ENCODE data around the gene EPHA2. TPM values are rescaled to one million over a fixed set of nuclear protein-coding genes. Genes with fewer than 3 reads are reported as not detected.

The EPHA2 gene
- total RNA-seq, 1 donor from 2014 or later, result 71.1 TPM

DNA sequence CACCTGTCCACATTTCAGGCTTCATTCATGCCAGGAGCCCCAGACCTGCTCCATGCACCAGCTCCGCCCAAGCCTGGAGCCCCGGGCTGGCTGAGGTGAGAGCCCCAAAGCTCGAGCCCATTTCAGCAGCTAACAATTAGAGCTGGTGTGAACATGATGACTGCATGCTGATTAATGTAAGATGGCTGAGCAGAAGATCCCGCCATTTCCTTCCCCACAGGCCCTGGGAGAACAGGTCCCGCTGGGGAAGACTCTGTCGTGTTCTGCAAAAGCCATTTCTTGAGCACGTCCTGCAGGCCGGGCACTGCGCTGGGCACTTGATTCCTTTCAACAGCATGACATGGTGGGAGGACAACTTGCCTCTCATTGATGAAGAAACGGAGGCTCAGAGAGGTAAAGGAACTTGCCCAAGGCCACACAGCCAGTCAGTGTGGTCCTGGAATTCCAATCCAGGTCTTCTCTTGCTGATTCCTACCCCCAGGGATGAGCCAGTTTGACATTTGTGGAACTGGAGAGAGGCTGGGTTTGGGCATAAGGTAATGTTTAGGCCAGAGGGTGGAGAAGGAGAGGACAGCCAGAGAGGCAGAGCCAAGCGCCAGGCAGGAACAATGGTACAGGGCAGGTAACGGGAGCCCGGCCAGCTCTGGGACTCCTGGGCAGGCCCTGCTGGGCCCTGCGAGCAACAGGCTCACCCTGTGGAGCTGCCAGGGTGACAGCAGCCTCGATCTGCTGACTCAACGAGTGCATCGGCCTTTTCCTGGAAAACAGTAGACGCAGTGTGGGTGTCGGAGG, 28.1 kb upstream of the EPHA2 start:
- no peak for DNase-seq (ENCODE audit: low read depth in 2 of 2)

DNA sequence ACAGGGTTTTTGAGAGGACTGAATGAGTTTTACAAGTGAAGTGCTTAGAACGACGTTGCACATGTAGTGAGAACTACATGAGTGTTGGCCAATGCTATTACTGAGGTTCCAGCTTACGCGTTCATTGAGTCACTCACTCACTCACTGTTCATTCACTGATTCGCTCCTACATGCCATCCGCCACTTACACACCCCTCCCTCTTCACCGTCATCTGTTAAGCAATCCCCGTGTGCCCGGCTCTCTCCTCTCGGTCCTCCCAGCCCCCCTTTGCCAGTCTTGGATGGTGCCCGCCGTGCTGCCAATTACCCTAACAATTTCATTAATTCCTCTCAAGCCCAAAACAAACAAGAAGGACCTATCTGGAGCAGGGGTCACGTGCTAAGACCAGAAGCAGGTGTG, 27.3 kb upstream of the EPHA2 start:
- DNase-seq (ENCODE audit: low read depth in 2 of 2), result peak in 1 of 2 donors; percentile 41

DNA sequence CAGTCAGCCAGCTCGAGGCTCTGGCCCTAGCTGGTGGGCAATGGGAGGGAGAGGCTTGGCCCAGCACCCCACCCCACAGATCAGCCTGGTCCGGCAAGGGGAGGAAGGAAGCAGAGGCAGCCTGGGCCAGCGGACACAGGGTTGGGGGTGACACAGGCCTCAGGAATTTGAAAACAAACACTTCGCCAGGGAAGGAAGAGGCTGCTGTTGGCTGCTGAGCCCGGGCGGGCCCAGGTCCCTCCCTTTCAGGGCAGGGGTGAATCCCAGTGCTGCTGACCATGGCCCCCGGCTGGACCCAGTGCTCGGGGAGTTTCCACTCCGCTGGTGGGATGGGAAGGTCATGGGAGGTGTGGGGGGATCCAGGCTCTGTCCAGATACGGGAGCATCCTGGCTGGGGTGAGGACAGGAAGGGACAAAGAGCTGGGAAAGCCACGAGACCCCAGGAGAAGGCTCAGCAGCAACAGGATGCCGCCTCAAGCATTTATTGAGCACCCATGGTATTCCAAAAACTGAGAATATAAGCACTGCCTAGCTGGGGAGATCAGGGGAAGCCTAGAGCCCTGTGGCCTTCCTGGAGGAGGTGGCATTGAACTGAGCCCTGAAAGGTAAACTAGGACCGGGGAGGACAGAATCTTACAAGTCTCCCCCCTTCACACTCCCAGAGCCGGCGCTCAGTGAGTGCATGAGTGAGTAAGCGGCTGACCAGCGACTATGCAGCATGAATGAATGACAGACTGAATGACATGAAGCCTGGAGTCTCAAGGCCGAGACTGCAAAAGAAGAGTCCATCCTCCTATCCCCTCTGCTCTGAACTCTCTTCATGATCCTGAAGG, 26.2 kb upstream of the EPHA2 start:
- DNase-seq (ENCODE audit: low read depth in 2 of 2), result peak; percentile 79 to 96

DNA sequence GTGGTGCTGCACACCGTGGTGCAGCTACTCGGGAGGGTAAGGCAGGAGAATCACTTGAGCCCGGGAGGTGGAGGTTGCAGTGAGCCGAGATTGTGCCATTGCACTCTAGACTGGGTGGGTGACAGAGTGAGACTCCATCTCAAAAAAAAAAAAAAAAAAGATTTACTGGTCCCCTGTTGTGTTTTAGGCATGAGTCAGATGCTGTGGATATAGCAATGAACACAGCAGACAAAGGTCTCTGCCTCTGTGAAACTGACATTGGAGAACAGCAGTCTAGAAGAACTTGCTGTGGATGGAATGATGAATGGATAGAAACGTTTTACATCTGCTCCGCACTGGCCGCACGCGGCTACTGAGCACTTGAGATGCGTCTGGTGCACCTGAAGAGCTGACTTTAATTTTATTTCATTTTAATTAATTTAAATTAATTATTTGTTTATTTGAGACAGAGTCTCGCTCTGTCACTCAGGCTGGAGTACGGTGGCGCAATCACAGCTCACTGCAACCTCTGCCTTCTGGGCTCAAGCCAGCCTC, 24.5 kb upstream of the EPHA2 start:
- DNase-seq (ENCODE audit: low read depth in 2 of 2), result no peak

DNA sequence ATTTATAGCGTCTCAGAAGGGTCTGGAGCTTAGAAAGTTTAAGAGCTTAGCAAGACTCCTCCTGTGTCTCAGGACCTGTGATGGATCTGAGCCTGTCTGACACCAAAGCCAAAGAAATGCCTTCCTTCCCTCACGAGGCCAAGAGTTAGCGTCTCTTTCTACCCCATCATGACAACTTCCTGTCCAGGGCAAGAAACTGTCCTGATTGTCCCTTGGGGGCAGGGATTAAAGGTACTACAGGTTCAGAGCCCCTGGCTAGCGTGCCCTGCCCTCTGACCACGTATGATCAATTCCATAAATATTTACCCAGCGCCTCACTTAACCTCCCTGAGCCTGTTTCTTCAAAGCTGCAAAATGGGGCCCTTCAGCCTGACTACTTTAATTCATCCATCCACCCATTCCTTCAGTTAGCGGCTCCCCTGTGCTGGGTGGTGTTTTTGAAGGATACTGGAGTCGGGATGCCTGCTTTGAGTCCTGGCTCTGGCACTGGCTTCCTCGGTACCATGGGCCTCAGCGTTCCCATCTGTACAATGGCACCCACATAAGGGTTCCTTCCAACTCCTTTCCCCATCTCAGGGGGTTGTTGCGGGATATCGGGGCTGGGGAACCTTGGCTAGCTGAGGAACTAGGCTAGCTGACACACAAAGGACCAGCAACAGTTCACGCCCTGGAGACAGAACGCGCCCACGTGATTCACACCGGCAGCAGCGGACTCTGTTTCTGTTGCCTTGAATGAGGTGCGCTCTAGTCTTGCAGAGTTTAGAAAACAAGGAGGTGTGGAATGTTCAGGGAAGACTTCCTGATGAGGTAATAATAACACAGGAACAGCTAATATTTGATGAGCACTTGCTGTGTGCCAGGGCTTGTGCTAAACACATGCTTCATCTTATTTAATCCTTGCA, 23.0 kb upstream of the EPHA2 start:
- DNase-seq (ENCODE audit: low read depth in 2 of 2), result no peak

DNA sequence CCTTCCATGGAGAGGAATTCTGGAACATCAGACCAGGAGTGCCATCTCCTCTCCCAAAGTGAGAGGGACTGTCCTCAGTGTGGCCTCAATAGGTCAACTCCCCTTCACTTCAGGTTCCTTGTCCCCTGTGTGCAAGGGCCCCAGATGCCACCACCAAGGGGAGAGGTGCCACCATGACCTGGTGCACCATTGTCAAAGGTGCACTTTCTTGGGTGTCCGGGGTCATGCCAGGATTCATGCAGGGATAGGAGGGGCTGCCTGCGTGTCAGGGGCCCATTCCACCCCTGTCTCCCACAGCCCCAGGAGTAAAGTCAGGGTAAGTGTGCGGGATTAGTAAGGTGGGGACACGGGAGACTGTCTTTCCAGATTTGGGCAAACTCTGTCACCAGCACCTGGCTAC, 21.4 kb upstream of the EPHA2 start:
- DNase-seq (ENCODE audit: low read depth in 2 of 2), result no peak

DNA sequence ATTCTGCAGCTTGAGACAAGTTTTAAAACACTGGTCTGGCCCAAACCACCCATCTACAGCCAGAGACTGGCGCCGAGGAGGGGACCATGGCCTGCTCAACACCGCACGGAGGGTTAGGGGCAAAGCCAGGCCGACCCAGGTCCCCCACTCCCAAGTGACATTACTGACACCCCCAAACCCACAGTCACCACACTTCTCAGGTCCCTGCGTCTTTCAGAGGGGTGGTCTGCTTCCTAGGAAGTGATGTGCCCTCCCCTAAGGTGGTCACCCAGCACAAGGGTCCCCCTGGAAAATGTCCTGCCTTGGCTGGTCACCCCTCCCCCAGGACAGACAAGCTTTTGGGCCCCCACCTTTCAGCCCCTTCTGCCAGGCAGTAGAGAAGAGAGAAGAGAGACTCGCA, 20.8 kb upstream of the EPHA2 start:
- no peak for DNase-seq (ENCODE audit: low read depth in 2 of 2)

DNA sequence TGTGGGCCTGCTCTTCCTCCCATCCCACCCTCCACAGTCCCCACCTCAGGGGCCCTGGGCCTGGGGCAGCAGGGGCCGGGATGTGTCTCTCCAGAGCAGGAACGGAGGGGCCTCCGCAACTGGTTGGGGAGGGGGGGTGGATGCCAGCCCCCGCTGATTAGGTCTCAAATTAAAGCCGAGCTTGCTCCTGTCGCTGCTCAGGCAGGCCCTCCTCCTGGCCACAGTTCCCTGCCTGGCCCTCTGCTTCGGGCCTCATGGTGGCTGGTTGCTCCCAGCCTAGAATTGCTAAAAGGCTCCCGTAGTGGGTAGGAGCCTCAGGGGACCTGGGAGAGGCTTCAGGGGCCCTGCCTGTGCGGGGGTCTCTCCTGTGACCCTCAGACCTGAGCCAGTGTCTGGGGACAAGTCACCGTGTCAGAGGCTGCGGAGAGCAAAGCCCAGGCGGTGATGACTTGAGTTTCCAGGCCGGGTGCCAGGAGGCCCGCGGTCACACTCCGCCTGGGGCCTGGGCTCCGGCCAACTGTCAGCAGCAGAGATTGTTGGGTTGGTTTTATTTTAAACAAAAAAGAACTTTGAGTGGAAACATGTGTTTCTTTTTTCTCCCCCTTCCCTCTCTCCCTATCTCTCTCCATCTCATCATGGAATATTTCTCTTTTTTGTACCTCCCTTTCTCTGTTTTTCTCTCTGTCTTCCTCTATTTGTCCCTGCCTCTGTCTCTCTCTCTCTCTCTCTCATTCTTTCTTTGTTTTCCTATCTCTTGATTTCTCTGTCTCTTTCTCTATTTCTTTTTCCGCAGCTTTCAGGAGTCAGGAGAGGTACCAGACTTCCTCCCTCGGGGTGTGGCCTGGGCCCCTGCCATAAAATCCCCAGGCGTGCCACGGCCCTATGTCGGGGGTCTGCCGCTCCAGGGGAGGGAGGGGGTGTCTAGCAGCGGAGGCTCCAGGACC, 20.0 kb upstream of the EPHA2 start:
- DNase-seq (ENCODE audit: low read depth in 2 of 2), result peak; percentile 78 to 87

DNA sequence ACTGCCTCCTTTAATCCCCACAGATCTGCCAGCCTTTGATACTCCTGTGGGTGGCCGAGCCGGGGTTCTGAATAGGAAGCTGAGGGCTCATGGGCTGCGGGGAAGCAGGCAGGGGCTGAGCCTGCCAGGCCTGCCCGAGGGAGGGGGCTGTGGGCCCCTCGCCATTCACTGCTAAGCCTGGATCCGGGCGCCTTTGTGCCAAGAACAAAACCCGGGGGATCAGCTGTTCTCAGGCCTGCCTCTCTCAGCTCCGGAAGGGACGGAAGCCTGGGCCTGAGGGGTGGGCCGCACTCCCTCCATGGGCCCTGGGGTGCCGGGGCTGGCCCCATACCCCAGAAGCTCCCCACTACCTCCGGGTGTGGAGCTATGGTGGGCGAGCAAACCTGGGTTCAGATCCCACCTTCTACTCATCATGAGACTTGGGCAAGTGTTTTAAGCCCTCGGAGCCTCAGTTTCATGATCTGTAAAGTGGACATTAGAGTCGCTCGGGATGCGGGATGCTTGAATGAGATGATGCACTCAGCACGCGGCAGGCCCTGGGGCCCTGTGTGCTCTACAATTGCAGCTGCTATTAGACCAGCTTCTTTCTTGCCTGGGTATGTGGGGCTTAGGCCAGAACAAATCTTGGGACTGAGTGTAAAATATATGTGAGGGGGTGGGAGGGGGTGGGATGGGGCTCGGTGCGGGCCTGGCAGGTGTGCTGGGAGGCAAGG, 19.2 kb upstream of the EPHA2 start:
- no peak for DNase-seq (ENCODE audit: low read depth in 2 of 2)

DNA sequence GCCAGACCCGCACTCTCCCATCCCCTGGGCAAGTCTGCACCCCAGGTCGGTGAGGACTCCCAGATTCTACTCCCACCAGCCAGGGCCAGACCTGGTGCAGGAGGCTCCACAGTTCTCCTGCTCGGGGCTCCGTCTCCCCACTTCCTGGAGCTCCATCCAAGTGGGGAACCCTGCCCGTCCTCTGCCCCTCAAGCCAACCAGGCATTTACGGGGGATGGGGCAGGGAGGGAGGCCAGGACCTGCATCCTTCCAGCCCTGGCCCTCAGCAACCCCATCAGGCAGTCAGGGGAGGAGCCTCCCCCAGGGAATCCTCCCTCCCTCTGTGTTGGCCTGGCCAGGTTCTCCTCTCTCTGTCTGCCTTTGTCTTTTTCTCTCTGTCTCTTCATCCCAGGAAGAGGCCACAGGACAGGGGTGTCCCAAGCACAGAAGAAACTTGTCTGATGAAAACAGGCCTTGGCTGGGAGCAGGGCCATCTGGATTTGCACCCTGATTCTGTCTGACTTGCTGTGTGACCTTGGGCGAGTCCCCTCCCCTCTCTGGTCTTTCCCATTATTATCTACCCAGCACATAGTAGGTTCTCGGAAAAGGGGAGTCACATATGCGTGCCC, 18.5 kb upstream of the EPHA2 start:
- DNase-seq (ENCODE audit: low read depth in 2 of 2), result no peak

DNA sequence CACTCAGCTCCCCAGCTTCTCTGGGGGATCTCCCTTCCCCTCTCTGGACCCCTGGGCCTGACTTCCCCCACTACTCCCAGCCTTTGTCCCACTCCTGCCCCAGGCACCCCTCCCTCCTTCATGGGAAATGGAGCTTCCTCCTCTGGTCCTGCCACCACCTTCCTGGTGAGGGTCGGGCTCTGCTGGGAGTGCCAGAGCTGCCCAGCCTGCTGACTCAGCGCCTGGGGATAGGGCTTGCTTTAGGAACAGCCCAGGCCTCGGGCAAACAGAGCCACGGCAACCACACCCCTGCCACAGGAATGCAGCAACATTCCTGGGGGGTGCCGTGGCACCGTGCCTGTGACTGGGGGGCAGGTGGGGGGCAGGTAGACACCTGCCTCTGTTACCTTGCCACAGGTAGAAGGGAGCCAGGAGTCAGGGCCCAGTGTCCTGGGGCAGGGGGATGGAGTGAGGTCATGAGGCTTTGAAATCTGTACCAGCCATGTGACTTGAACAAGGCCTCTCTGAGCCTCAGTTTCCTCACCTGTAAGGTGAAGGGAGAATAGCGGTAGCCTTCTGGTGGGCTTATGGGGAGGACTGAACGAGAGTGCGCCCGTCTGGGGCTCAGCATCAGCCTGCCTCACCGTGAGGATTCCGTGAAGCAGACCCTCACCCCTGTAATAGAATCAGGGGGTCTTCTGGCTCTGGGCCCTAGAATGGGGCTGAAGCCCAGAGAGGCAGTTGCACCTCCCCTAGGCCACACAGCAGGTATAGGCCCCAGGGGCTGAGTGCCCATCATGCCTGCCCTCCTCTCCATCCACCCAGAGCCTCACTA, 17.8 kb upstream of the EPHA2 start:
- peak in 1 of 2 donors; percentile 57 for DNase-seq (ENCODE audit: low read depth in 2 of 2)

DNA sequence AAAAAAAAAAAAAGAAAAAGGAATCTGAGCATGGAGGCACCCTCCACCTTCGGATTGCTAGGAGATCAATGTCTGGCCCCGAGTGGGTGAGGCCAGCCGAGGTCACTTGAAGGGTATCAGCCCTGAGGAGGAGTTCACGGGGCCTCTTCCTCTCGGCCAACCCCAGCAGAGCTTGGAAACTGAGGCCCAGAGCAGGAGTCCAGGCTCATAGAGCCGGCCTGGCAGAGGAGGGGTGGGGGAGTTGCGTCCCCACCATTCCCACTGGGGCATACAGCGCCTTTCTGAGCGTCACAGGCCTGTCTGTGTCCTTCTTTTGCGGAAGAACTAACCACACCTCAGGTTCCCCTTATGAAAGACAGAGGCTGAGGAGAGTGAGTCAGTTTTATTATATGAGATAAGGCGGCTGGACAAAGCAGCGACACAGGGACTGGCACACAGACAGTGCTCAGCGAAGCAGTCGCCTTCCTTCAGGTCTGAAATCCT, 17.1 kb upstream of the EPHA2 start:
- no peak for DNase-seq (ENCODE audit: low read depth in 2 of 2)

DNA sequence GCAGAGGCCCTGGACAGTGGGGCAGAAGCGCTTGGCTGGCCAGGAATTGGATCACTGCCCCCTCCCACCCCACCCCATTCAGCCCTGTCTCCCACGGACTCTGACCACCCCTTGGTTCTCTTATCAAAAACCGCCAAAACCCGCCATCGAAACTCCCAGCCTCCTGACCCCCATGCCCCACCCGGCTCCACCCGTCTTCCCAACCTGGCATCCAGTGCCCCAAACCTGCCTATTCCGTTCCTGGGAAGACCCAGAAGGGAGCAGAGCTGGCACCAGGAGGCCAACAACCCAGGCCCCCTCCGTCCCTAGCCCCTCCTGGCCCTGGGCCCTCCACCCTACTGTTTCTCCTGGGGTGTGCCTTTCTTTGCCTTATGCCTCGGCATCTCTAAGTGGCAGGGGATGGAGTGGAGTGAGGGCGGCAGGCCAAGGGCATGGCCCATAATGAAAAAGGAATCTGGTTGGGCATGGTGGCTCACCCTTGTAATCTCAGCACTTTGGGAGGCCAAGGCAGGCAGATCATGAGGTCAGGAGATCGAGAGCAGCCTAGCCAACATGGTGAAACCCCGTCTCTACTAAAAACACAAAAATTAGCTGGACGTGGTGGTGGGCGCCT, 16.5 kb upstream of the EPHA2 start:
- no peak for DNase-seq (ENCODE audit: low read depth in 2 of 2)

DNA sequence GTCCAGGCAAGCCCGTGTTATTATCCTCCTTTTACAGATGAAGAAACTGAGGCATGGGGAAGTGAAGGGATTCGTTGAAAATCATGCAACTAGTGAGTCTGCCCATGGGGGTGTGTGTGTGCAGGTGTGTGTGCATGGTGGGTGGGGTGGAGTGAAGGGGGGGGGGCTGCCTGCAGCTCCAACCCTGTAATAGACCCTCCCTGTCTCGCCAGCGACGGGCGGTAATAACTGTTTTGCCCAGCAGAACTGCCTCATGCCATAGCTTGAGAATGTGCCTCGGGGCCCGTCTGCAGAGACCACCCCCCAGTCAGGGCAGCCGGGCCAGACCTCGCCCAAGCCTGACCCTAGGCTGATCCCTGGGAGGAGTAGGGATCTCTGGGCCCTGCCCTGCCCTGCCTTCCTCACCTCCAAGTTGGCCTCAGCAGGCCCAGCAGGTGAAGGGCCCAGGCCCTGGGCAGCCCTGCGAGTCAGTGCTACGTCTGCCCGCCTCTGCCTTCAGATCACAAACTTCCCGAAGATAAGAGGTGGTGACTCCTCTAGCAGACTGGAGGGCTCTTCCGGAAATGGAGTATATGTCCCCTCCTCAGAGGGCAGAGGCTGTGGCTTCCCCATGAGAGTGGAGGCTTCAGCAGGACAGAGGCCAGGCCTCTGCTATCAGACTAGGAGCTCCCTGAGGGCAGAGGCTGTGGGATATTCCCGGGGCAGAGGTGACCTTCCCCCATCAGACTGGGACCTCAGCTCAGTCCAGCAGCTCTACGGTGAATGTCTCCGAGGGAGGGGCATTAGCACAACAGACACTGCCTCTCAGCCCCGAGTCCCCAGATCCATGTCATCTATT, 15.7 kb upstream of the EPHA2 start:
- no peak for DNase-seq (ENCODE audit: low read depth in 2 of 2)

DNA sequence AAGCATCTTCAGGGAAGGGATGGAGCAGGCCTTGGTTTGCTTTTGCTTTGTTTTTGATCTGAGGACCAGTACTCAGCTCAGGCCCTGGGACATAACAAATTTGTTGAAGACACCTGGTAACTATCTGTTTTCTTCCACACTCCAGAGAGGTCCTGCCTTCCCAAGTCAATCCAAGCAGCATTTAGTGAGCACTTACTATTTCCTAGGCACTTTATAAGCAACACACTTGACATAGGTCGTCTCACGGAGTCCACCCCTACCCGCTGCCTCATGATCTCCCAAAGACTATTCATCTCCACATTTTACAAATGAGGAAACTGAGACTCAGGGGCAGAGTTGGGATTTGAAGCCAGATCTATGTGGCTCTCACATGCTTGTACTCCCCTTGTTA, 14.4 kb upstream of the EPHA2 start:
- no peak for DNase-seq (ENCODE audit: low read depth in 2 of 2)

DNA sequence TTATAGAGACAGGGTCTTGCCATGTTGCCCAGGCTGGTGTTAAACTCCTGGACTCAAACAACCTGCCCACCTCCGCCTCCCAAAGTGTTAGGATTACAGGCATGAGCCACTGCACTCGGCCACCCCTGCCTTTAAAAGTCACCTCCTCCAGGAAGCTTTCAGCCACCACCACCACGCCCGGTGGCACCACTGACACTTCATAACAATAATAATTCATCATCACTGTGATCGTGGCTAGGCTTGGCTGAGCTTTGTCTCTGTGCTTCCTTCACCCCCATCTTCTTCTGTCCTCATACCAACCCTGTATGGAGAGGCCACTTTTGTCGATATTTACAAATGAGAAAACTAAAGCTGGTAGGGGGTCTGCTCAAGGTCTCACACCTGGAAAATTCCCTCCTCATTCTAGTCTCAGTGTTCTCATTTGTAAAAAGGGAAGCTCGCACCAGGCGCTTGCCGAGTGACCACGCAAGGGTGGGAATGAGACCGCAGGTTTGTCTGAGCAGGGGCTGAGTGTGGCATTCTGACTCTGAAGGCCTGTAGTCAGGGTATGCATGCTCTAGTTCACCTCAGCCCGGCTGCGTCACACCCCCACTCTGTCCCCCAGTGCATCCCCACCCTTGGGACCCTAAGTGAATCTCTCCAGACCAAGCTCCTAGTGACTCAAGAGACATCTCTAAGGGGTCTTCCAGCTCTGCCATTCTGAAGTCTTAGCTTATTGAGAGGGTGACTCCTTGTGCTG, 12.9 kb upstream of the EPHA2 start:
- DNase-seq (ENCODE audit: low read depth in 2 of 2), result no peak
